Natural killer cell (primary cell): ENCODE data around the gene SPEN. TPM values are rescaled to one million over a fixed set of nuclear protein-coding genes. Genes with fewer than 3 reads are reported as not detected.
"Not testable (repeated sequence)": the region's sequence is repeated elsewhere in the genome, so short reads cannot be mapped to it uniquely, and the experiment has no call there.

Experiments
- ATAC-seq, 3 donors: fragments of 150-1000 bp in 2 of 3; fragments of 200-7000 bp in 1 of 3; cut with Tn5 transposase; 1 replicate in 1 of 3; 2 replicates in 2 of 3; pipeline ENCODE4 v1.10.0; 2021; ENCODE audit warnings: mild to moderate bottlenecking in 2 of 3, moderate library complexity in 2 of 3
- DNase-seq, 2 donors: peaks; one replicate each; pipeline versions ENCODE4 v3.0.0 to v3.0.0-alpha.2; 2013 to 2021; ENCODE audit warnings: mixed read lengths in 1 of 2
- H3K27ac ChIP-seq: one replicate; pipeline ENCODE4 v1.5.1; 2013; ENCODE audit warnings: mild to moderate bottlenecking, low read length
- H3K27me3 ChIP-seq: one replicate; pipeline ENCODE4 v1.6.1; 2013; ENCODE audit warnings: low read length; ENCODE audit not compliant: control insufficient read depth, insufficient read depth
- H3K36me3 ChIP-seq: one replicate; pipeline ENCODE4 v1.6.1; 2013; ENCODE audit warnings: low read length; ENCODE audit not compliant: control insufficient read depth, insufficient read depth
- H3K4me1 ChIP-seq: one replicate; pipeline ENCODE4 v1.6.1; 2013; ENCODE audit warnings: low read length; ENCODE audit not compliant: control insufficient read depth, insufficient read depth
- H3K4me3 ChIP-seq: one replicate; pipeline ENCODE4 v1.5.1; 2013; ENCODE audit warnings: low read length
- H3K9me3 ChIP-seq: one replicate; pipeline ENCODE4 v1.6.1; 2013; ENCODE audit warnings: low read length; ENCODE audit not compliant: control insufficient read depth, insufficient read depth
- H3K27ac Mint-ChIP-seq, 2 donors: one replicate each; pipeline ENCODE4 v1.8.0; 2022; ENCODE audit warnings: mild to moderate bottlenecking in 2 of 2, mixed read lengths in 2 of 2, moderate library complexity in 1 of 2
- H3K27me3 Mint-ChIP-seq, 2 donors: one replicate each; pipeline ENCODE4 v1.8.0; 2022; ENCODE audit warnings: low read depth in 2 of 2, mixed read lengths in 2 of 2
- H3K36me3 Mint-ChIP-seq: one replicate; pipeline ENCODE4 v1.8.0; 2022; ENCODE audit warnings: mixed read lengths
- H3K4me1 Mint-ChIP-seq, 2 donors: one replicate each; pipeline ENCODE4 v1.8.0; 2022; ENCODE audit warnings: mixed read lengths in 2 of 2
- H3K4me3 Mint-ChIP-seq: one replicate; pipeline ENCODE4 v1.8.0; 2022; ENCODE audit warnings: mild to moderate bottlenecking, moderate library complexity, mixed read lengths
- H3K9me3 Mint-ChIP-seq, 2 donors: one replicate each; pipeline ENCODE4 v1.8.0; 2022; ENCODE audit warnings: mixed read lengths in 2 of 2
- CTCF ChIP-seq: fragments of 200-600 bp; IDR thresholded peaks from one replicate; pipeline ENCODE4 v1.8.0; 2022; ENCODE audit warnings: antibody characterized with exemption
- WGBS: methylation state at CpG from one replicate; pipeline ENCODE4 v1.1.7; 2013; ENCODE audit warnings: missing lambda C conversion rate; ENCODE audit not compliant: insufficient coverage; 5-methylcytosine and 5-hydroxymethylcytosine counted together
- intact Hi-C: fragments of 100-400 bp; cut with micrococcal nuclease; formaldehyde crosslinking; loops from one replicate; pipeline ENCODE4 v1.14.2; 2022
- total RNA-seq, 4 donors: library from RNA; stranded (reverse); fragments of 120-200 nt in 1 of 4; gene quantifications; one replicate each; pipeline versions ENCODE4 v1.2.3 to v1.2.4, GENCODE V29; 2013 to 2022

The SPEN gene
- total RNA-seq, 3 donors from 2014 or later (not counting 1 experiment from before 2014, with no cell fraction given): 98.1 to 114 (median 105) TPM

GRCh38 chr1:15843826-15844572 lies 3.5 kb upstream of the SPEN start:
- ATAC-seq (no peak), DNase-seq (no peak)
- WGBS: 70% methylated on average over 2 of the region's 3 CpGs
- Mint-ChIP-seq H3K27ac (no peak overlapping the region), H3K4me1 (peaks cover 6% of the 10 kb centered on the region in 2 donors), H3K9me3 (no peaks in the 10 kb centered on the region), H3K4me3 (no peak overlapping the region), H3K36me3 (no peaks in the 10 kb centered on the region), H3K27me3 (no peaks in the 10 kb centered on the region)
- H3K36me3 ChIP-seq: no peaks in the 10 kb centered on the region
- H3K27me3 ChIP-seq: no peaks in the 10 kb centered on the region
- no peaks in the 10 kb centered on the region for H3K9me3 ChIP-seq
- no peak overlapping the region for H3K4me3 ChIP-seq
- peaks cover 20% of the 10 kb centered on the region for H3K4me1 ChIP-seq
- H3K27ac ChIP-seq: no peak overlapping the region
- TF ChIP-seq CTCF: no peak
- intact Hi-C loops: no loop called here

- H3K27me3 ChIP-seq, H3K9me3 Mint-ChIP-seq, H3K27me3 Mint-ChIP-seq, H3K27ac ChIP-seq, DNase-seq, ATAC-seq, H3K4me3 ChIP-seq, H3K36me3 ChIP-seq, H3K36me3 Mint-ChIP-seq, H3K9me3 ChIP-seq: not testable (repeated sequence)
- Mint-ChIP-seq H3K4me3 (peak overlapping the region; percentile 91), H3K4me1 (peaks cover 25 to 26% of the 10 kb centered on the region in 2 donors), H3K27ac (peak overlapping the region; percentile 93 to 96)
- intact Hi-C loops: loop anchor here (5.0 kb wide), 1 partner anchor 131 kb away; the partner anchor contains the start of gene ZBTB17
- peaks cover 33% of the 10 kb centered on the region for H3K4me1 ChIP-seq
- 99% methylated on average over 9 of the region's 11 CpGs for WGBS
Measured at GRCh38 chr1:15846056-15846455, 1.5 kb upstream of the SPEN start.

GRCh38 chr1:15847893-15848142 lies 311 bp downstream of the SPEN start:
- Mint-ChIP-seq H3K27me3 (no peaks in the 10 kb centered on the region), H3K27ac (peak overlapping the region; percentile 93 to 96), H3K36me3 (no peaks in the 10 kb centered on the region), H3K4me3 (peak overlapping the region; percentile 91), H3K4me1 (peaks cover 30% of the 10 kb centered on the region in 2 donors), H3K9me3 (no peaks in the 10 kb centered on the region)
- WGBS: under 1% methylated on average over 34 of the region's 34 CpGs
- no peak for DNase-seq
- H3K4me3 ChIP-seq: peak overlapping the region; percentile 49
- no peak for TF ChIP-seq CTCF
- no peaks in the 10 kb centered on the region for H3K27me3 ChIP-seq
- H3K4me1 ChIP-seq: peaks cover 37% of the 10 kb centered on the region
- H3K36me3 ChIP-seq: no peaks in the 10 kb centered on the region
- H3K27ac ChIP-seq: peak overlapping the region; percentile 76
- intact Hi-C loops: loop anchor here (1.0 to 5.0 kb wide), 2 partner anchors 11 to 129 kb away; partner anchors contain the start of gene ZBTB17
- H3K9me3 ChIP-seq: no peaks in the 10 kb centered on the region
- ATAC-seq: no peak

GRCh38 chr1:15848143-15848928 lies 829 bp downstream of the SPEN start:
- Histone ChIP-seq H3K27me3 (no peaks in the 10 kb centered on the region), H3K9me3 (no peaks in the 10 kb centered on the region), H3K36me3 (no peaks in the 10 kb centered on the region), H3K4me1 (peaks cover 37% of the 10 kb centered on the region), H3K4me3 (peak overlapping the region; percentile 74), H3K27ac (peak overlapping the region; percentile 76)
- Mint-ChIP-seq H3K9me3 (no peaks in the 10 kb centered on the region), H3K27ac (peak overlapping the region; percentile 95 to 96), H3K27me3 (no peaks in the 10 kb centered on the region), H3K4me3 (peak overlapping the region; percentile 98), H3K36me3 (no peaks in the 10 kb centered on the region), H3K4me1 (peaks cover 30% of the 10 kb centered on the region in 2 donors)
- peak; percentile 53 to 77 for DNase-seq
- TF ChIP-seq CTCF: no peak
- under 1% methylated on average over 104 of the region's 104 CpGs for WGBS
- intact Hi-C loops: loop anchor here (5.0 kb wide), 1 partner anchor 129 kb away; the partner anchor contains the start of gene ZBTB17
- peak; percentile 11 to 19 (median 14) for ATAC-seq
